AG09319 (cell line): ENCODE results near the gene STK32B.
"Not testable (repeated sequence)": the region's sequence is repeated elsewhere in the genome, so short reads cannot be mapped to it uniquely, and the experiment has no call there.

ENCODE experiments used
- DNase-seq: peaks from one replicate; pipeline ENCODE4 v3.0.0-alpha.2; 2010; ENCODE audit warnings: low read depth; ENCODE audit errors: extremely low read depth
- CTCF ChIP-seq: IDR thresholded peaks from 2 replicates; pipeline ENCODE4 v1.5.1; 2011; ENCODE audit warnings: low read depth, mild to moderate bottlenecking, inconsistent platforms, low read length, moderate library complexity

The STK32B gene

GRCh38 chr4:5222951-5223350, 171.7 kb downstream of the STK32B start:
- DNase-seq: no peak
- TF ChIP-seq CTCF: no peak

- no peak for TF ChIP-seq CTCF
- no peak for DNase-seq
These were observed 173.1 kb downstream of the STK32B start for GRCh38 chr4:5224340-5224739.

- no peak for TF ChIP-seq CTCF
These were observed 181.3 kb downstream of the STK32B start for GRCh38 chr4:5232549-5232948.

GRCh38 chr4:5237086-5237660, 185.9 kb downstream of the STK32B start:
- no peak for DNase-seq

More at GRCh38 chr4:5232549-5232948, 181.3 kb downstream of the STK32B start:
- no peak for DNase-seq

GRCh38 chr4:5238173-5238572, 186.9 kb downstream of the STK32B start:
- peak; percentile 1 for DNase-seq
- no peak for TF ChIP-seq CTCF

More at GRCh38 chr4:5237086-5237660, 185.9 kb downstream of the STK32B start:
- no peak for TF ChIP-seq CTCF

GRCh38 chr4:5247061-5247460, 195.8 kb downstream of the STK32B start:
- DNase-seq: not testable (repeated sequence)

GRCh38 chr4:5247735-5248134, 196.5 kb downstream of the STK32B start:
- no peak for TF ChIP-seq CTCF
- DNase-seq: no peak

- TF ChIP-seq CTCF: no peak
- DNase-seq: no peak
These were observed 198.4 kb downstream of the STK32B start for GRCh38 chr4:5249727-5250126.

- not testable (repeated sequence) for DNase-seq
These were observed 199.3 kb downstream of the STK32B start for GRCh38 chr4:5250536-5250935.
